H1 (cell line): ENCODE results near the gene PSKH1. TPM values are rescaled to one million over a fixed set of nuclear protein-coding genes. Genes with fewer than 3 reads are reported as not detected.

ENCODE experiments used
- MAFK ChIP-seq: IDR thresholded peaks from 2 replicates; pipeline ENCODE4 v1.6.1; 2012; ENCODE audit warnings: low read depth, mild to moderate bottlenecking, improper control_type of control experiment, low read length
- PHF8 ChIP-seq: fragments of 200-600 bp; sonication (generic); conservative IDR thresholded peaks from 2 replicates; pipeline ENCODE4 v1.7.1; 2012; ENCODE audit warnings: low read depth, mild to moderate bottlenecking, inconsistent platforms, low read length, moderate library complexity
- RNF2 ChIP-seq: fragments of 200-900, 300-1000 bp; sonication (generic); IDR thresholded peaks from 2 replicates; pipeline ENCODE4 v1.7.1; 2016; ENCODE audit warnings: borderline replicate concordance, low read depth, mild to moderate bottlenecking, antibody characterized with exemption, low read length; ENCODE audit not compliant: poor library complexity, severe bottlenecking; ENCODE audit errors: missing control alignments
- polyA plus RNA-seq, 7 experiments: library from polyadenylated mRNA; depleted of rRNA in 3 of 7; stranded (reverse) in 5 of 7; unstranded in 2 of 7; fragments of >200 nt in 5 of 7; fragments of 200-250 nt in 2 of 7; gene quantifications; 1 replicate in 5 of 7; 2 replicates in 1 of 7; 4 replicates in 1 of 7; pipeline versions ENCODE4 v1.2.1 to v1.2.3, GENCODE V29; 2011 to 2013; ENCODE audit warnings: missing spikeins in 2 of 7, mixed read lengths in 2 of 7
- total RNA-seq: library from RNA; stranded (reverse); fragmentation: NEBNext Ultra II Directional; extraction: Animal tissue kit (Norgen Biotek cat#: 25700); gene quantifications from 2 replicates; pipeline ENCODE4 v1.2.1, GENCODE V29; 2021
- TF ChIP-seq, protein P1 (sequence below): fragments of 300-600 bp; sonication (generic); IDR thresholded peaks from 2 replicates; pipeline ENCODE4 v1.7.1; 2012; ENCODE audit warnings: low read length, moderate library complexity, mild to moderate bottlenecking, inconsistent platforms; ENCODE audit not compliant: insufficient replicate concordance
- TF ChIP-seq, protein P2 (sequence below): IDR thresholded peaks from 2 replicates; pipeline ENCODE4 v1.6.1; 2012; ENCODE audit warnings: inconsistent platforms

The PSKH1 gene
- total and polyA plus RNA-seq, 2 of the 8 experiments (the other 6 are each of a cell fraction or from before 2014, with no cell fraction given), result 24.8 to 51.0 TPM

DNA sequence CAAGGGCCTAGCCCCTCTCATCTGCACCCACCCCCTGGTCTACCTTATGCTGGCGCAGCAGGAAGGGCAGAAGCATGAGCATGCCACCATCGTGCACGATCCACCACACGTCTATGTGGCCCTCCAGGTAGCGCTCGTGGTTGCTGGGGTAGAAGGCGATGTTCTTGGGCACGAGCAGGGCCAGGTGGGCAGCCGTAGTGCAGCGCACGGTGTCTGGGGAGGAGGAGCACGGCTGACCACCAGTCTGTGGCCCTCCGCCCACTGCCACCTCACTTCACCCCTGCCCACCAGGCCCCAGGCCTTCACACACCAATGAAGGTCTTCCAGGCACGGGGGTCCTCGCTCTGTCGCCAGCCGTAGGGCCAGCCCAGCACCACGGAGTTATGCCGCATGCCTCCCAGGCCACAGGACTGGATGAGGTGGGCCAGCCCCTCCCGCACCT is 53.1 kb downstream of the PSKH1 start (continued):
- TF ChIP-seq, protein P1, sequence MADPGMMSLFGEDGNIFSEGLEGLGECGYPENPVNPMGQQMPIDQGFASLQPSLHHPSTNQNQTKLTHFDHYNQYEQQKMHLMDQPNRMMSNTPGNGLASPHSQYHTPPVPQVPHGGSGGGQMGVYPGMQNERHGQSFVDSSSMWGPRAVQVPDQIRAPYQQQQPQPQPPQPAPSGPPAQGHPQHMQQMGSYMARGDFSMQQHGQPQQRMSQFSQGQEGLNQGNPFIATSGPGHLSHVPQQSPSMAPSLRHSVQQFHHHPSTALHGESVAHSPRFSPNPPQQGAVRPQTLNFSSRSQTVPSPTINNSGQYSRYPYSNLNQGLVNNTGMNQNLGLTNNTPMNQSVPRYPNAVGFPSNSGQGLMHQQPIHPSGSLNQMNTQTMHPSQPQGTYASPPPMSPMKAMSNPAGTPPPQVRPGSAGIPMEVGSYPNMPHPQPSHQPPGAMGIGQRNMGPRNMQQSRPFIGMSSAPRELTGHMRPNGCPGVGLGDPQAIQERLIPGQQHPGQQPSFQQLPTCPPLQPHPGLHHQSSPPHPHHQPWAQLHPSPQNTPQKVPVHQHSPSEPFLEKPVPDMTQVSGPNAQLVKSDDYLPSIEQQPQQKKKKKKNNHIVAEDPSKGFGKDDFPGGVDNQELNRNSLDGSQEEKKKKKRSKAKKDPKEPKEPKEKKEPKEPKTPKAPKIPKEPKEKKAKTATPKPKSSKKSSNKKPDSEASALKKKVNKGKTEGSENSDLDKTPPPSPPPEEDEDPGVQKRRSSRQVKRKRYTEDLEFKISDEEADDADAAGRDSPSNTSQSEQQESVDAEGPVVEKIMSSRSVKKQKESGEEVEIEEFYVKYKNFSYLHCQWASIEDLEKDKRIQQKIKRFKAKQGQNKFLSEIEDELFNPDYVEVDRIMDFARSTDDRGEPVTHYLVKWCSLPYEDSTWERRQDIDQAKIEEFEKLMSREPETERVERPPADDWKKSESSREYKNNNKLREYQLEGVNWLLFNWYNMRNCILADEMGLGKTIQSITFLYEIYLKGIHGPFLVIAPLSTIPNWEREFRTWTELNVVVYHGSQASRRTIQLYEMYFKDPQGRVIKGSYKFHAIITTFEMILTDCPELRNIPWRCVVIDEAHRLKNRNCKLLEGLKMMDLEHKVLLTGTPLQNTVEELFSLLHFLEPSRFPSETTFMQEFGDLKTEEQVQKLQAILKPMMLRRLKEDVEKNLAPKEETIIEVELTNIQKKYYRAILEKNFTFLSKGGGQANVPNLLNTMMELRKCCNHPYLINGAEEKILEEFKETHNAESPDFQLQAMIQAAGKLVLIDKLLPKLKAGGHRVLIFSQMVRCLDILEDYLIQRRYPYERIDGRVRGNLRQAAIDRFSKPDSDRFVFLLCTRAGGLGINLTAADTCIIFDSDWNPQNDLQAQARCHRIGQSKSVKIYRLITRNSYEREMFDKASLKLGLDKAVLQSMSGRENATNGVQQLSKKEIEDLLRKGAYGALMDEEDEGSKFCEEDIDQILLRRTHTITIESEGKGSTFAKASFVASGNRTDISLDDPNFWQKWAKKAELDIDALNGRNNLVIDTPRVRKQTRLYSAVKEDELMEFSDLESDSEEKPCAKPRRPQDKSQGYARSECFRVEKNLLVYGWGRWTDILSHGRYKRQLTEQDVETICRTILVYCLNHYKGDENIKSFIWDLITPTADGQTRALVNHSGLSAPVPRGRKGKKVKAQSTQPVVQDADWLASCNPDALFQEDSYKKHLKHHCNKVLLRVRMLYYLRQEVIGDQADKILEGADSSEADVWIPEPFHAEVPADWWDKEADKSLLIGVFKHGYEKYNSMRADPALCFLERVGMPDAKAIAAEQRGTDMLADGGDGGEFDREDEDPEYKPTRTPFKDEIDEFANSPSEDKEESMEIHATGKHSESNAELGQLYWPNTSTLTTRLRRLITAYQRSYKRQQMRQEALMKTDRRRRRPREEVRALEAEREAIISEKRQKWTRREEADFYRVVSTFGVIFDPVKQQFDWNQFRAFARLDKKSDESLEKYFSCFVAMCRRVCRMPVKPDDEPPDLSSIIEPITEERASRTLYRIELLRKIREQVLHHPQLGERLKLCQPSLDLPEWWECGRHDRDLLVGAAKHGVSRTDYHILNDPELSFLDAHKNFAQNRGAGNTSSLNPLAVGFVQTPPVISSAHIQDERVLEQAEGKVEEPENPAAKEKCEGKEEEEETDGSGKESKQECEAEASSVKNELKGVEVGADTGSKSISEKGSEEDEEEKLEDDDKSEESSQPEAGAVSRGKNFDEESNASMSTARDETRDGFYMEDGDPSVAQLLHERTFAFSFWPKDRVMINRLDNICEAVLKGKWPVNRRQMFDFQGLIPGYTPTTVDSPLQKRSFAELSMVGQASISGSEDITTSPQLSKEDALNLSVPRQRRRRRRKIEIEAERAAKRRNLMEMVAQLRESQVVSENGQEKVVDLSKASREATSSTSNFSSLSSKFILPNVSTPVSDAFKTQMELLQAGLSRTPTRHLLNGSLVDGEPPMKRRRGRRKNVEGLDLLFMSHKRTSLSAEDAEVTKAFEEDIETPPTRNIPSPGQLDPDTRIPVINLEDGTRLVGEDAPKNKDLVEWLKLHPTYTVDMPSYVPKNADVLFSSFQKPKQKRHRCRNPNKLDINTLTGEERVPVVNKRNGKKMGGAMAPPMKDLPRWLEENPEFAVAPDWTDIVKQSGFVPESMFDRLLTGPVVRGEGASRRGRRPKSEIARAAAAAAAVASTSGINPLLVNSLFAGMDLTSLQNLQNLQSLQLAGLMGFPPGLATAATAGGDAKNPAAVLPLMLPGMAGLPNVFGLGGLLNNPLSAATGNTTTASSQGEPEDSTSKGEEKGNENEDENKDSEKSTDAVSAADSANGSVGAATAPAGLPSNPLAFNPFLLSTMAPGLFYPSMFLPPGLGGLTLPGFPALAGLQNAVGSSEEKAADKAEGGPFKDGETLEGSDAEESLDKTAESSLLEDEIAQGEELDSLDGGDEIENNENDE, result no peak
- TF ChIP-seq MAFK (no peak), PHF8 (no peak), RNF2 (no peak)
- TF ChIP-seq, protein P2, sequence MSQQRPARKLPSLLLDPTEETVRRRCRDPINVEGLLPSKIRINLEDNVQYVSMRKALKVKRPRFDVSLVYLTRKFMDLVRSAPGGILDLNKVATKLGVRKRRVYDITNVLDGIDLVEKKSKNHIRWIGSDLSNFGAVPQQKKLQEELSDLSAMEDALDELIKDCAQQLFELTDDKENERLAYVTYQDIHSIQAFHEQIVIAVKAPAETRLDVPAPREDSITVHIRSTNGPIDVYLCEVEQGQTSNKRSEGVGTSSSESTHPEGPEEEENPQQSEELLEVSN, result no peak
